Stomach (tissue), 4 donors: Measurements from ENCODE around the gene IRAK1.

Experiments
- POLR2A ChIP-seq, 4 donors: fragments of 450-650 bp; IDR thresholded peaks; one replicate each; pipeline ENCODE4 v1.6.1; 2016; ENCODE audit warnings: antibody characterized with exemption in 4 of 4, control low read depth in 2 of 4, mild to moderate bottlenecking in 1 of 4, moderate library complexity in 1 of 4
- TF ChIP-seq, protein P1 (sequence below), 7 experiments: fragments of 450-650 bp in 4 of 7; fragments of 200-600 bp in 3 of 7; sonication (generic) in 3 of 7; IDR thresholded peaks; one replicate each; pipeline ENCODE4 v1.5.1; 2016 to 2019; ENCODE audit warnings: antibody characterized with exemption in 7 of 7, control low read depth in 2 of 7, mild to moderate bottlenecking in 1 of 7

- TF ChIP-seq, protein P1, sequence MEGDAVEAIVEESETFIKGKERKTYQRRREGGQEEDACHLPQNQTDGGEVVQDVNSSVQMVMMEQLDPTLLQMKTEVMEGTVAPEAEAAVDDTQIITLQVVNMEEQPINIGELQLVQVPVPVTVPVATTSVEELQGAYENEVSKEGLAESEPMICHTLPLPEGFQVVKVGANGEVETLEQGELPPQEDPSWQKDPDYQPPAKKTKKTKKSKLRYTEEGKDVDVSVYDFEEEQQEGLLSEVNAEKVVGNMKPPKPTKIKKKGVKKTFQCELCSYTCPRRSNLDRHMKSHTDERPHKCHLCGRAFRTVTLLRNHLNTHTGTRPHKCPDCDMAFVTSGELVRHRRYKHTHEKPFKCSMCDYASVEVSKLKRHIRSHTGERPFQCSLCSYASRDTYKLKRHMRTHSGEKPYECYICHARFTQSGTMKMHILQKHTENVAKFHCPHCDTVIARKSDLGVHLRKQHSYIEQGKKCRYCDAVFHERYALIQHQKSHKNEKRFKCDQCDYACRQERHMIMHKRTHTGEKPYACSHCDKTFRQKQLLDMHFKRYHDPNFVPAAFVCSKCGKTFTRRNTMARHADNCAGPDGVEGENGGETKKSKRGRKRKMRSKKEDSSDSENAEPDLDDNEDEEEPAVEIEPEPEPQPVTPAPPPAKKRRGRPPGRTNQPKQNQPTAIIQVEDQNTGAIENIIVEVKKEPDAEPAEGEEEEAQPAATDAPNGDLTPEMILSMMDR (IDR thresholded peaks at IDR 0.05): no peak
- TF ChIP-seq POLR2A (IDR thresholded peaks at IDR 0.05): no peak
Observed at GRCh38 chrX:154029439-154029838, 9.7 kb upstream of the IRAK1 start.
